HCEC 1CT (cell line): Measurements from ENCODE around the gene B3GLCT.
"Not testable (repeated sequence)": the region's sequence is repeated elsewhere in the genome, so short reads cannot be mapped to it uniquely, and the experiment has no call there.

Experiments
- DNase-seq: peaks from one replicate; pipeline ENCODE4 v3.0.0-alpha.2; 2017

The B3GLCT gene

DNA sequence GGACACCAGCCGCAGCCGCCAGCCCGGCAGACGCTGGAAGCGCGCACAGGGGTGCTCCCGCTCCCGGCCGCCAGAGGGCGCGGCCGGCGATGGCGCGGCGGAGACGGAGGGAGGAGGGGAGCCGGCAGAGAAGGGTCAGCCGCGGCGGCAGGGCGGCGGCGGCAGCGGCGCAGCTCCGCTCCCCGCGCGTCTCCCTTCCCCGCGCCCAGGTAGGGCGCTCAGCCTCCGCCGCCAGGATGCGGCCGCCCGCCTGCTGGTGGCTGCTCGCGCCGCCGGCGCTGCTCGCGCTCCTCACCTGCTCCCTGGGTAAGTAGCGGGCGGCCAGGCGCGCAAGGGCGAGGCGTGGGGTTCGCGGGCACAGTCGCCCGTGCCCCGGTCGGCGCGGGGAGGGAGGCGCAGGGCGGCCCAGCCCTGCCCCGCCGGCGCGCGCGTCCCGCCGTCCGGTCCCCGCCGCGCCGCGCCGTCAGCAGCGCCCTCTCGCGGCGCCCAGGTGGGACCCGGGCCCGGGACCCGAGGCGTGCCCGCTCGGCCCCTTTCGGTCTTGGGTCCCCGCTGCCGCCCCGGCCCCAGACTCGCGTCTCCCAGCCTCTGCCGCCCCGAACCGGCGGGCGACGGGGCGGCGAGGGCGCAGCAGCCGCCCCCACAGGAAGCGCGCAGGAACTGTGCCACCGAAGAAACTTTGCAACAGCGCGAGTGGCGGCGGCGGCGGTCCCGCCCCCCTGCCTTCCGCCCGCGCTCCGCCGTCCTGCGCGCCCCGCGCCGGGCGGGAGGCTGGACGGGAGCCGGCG is at the start of gene B3GLCT:
TSS of gene B3GLCT (plus strand) at position 127 of the 788 bp plus-strand sequence. CDS start at position 237, 110 bp downstream.
- DNase-seq = peak; percentile 79

DNA sequence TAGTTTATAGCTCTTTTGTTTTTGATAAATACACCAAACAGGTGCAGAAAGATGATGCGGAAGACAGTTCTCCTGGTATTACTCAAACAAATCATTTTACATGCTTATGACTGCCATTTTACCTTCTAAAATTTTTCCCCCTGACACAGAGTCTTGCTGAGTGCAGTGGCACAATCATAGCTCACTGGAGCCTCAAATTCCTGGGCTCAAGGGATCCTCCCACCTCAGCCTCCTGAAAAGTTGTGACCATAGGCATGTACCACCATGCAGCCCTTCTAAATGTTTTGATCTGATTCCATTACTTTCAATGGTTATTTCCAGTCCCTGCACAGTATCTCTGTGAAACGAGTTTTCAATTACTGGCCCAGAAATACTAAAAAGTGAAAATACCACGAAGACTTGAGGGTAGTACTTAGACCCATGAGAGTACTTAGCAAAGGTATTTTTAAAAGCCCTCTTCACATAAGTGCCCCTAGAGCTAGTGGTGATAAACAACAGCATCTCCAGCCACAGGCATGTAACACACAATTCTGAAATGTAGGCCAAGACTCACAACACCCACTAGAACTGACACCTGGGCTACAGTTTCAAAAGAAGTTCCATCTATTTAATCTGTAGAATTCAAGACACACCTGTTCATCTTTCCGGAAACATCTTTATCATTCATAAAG is 49.3 kb upstream of the B3GLCT start:
- DNase-seq = no peak

DNA sequence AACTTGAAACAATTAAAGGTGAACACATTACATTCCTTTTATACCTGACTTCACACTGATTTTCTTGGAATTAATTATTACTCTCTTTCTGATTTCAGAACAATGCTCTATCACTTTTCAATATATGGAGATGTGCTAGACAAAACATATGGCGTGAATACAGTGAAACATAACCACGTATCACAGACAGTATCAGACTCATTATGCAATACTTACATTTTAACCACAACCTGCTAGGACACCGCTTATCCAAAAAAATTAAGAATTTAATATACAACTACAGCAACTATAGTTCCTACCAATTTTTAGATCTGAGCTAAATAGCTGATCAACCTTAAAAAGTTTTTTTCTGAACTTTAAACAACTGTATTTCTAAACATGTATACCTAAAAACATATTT is 47.9 kb upstream of the B3GLCT start:
- no peak for DNase-seq

DNA sequence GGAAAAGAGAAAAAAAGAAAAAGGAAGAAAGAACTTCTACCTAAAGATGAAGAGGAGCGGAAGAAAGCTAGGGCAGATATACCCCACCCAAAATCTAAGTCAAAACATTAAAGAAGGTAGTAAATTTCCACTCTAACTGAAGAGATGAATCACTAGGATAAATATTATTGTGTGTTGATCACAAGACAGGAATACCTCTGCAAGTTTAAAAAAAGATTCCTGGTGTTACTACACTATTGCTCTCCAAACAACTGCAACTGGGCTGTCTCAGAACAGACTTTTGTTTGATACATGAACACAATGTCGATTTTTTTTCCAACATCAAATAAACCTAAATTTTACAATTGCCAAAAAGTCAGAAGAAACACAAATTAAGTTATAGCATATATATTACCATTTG is 44.8 kb upstream of the B3GLCT start:
- peak; percentile 59 for DNase-seq

DNA sequence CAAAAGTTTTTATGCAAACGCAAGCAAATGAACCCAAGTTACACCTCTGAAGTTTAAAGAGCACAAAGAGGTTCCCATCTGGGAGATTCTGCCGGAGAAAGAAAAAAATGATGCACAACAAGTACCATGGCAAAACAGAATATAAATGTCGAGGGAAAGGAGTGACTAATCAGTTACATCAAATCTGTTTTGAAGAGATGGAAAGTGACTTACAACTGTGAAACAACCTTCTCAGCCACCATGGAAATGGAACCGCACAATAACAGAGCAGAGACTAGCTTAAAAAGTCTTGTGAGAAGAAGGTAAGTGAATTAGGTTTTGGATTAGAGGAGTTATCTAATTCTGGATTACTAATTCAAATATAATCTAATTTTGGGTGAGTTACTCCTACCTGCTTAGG is 40.5 kb upstream of the B3GLCT start:
- no peak for DNase-seq

DNA sequence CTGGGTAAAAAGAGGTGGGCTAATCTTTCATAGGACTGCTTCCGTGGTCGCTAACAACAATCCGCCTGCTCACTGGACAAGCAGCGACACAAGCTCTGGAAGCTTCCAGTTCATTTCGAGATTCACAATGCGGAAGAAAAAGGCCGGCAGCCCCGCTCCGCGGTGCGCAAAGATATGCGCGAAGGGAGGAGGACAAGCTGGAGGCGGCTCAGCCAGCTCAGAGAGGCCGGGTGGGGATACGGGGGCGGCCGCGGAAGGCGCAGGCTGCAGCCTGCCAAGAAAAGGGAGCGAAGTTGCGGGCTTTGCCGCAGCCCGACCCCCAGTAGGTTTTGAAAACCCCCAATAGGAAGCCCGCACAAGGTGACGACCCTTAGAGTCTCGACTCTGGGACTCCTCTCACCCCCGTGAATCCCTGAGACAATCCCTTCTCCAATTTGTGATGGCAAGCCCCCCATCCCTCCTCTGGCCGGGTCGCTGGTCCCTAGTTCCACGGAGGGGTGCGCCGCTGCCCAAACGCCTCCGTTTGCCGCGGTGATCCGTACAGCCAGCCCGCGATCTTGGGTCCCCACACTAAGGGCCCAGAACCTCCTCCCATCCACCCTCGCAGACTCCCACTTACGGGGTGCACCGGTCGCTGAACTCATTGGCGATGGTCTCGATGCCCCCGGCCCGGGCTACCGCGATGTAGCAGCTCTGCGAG is 38.8 kb upstream of the B3GLCT start:
- peak; percentile 64 for DNase-seq

DNA sequence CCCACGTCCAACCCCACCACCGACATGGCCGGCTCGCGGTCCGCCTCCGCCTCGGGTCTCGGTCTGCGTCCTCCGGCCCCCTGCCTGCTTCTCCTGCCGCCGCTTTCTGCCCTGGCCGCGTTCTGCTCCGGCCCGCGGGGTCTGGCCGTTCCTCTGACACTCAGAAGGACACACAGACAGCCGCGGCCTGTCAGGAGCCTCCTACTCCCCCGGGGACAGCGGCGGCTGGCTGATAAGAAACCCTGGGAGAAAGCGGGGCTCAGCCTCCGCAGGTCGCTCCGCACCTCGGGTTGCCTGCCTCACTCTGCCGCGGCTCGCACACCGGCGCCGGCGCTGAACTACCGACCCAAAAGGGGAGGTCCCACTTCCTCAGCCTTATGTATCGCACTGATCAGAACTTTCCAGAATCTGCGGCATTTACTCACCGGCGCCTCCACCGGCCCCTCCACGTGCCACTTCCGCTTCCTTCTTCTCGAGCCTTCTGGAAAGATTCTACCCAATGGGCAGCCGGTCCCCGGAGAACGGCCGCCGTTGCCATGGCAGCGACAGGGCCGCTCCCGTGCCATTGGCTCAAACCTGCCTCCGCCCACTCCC is 38.1 kb upstream of the B3GLCT start, which contains the start of gene HSPH1:
TSS of gene HSPH1 (minus strand) at position 348 of the 594 bp plus-strand sequence. CDS start at position 26, 322 bp downstream.
- DNase-seq = peak; percentile 98

DNA sequence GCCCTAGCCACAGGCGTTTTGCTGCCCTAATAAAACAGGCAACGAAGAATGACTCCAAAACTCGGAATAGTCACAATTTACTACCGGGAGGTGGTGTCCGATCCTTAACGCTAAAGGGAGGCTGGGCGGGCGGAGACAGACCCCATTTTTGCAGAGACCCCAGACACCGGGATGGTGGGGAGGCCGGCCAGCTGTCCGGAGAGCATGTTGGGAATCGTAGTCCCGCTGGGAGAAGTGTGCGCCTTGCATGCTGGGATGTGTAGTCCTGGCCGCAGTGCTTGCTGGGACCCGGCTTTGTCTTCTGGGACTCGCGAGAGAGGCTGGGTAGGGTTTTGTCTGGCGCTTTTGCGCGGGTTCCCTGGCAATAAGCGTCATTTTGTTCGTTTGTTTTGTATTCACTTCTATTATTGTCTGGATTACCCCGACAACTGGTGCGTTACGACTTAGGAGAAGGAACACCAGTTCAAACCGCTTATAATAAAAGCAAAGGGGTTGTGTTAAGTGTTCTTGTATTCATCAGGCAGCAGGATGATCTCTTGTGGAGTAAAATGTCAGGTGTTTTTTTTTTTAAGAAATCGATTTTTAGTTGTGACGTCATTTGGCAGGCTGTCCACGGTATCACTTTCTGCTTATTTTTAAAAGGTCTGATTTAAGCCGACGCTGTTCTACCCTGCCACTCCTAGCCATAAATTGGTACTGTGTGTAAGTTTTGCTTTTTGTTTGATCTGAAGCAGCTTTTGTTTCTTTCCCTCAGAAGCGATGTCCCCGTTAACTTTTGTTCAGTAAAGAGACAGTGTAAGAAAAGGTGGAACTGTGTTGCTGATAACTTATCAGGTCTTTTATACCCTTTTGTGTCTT is 37.4 kb upstream of the B3GLCT start:
- DNase-seq = peak; percentile 98

DNA sequence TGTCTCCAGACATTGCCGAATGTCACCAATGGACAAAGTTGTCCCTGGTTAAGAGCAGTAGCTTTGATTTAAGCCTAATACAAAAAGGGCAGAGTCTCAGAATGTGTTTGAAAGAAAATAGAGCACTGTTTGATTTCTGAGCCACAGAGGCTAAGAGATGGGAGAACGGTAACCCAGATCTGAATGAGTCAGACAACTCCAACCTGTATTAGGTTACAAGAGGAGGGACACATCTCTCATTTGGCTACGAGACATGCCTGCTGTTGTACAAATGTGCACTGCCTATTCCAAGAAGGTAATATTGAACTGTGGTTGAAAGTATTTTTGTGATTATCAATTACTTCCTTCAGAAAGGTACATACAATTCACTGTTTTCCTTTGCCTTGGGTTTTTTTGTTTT is 33.2 kb upstream of the B3GLCT start:
- DNase-seq = no peak

DNA sequence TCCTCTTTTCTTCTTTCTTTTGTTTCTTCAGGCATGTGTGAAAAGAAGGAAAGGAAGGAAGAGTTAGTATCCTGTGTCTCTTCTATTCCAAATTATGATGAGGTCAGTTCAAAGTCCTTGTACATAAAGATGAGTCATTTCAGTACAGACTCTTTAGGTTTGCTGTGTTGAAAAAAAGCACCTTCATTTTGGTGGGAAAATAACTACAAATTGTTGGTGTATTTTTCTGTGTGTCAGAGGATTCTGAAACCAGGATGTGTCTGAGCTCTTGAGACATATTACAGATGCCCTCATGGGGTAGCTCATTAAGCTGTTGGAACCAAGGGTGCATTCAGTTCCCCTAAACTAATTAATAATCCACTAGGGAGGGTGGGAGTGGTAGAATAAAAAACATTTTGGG is 32.3 kb upstream of the B3GLCT start:
- peak; percentile 13 for DNase-seq

DNA sequence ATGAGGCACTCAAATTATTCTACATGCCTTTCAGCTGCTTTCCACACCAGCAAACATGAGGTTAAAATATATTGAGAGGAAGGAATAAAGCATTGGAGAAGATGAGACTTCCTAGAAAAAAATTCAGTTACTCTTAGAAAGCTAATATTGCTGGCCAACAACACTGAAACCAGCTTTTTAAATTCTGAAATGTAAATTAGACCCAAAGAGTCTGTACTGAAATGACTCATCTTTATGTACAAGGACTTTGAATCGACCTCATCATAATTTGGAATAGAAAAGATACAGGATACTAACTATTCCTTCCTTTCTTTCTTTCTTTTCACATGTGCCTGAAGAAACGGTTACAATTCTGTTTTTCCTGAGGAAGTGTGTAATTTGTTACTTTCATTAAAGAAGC is 31.6 kb upstream of the B3GLCT start:
- no peak for DNase-seq

DNA sequence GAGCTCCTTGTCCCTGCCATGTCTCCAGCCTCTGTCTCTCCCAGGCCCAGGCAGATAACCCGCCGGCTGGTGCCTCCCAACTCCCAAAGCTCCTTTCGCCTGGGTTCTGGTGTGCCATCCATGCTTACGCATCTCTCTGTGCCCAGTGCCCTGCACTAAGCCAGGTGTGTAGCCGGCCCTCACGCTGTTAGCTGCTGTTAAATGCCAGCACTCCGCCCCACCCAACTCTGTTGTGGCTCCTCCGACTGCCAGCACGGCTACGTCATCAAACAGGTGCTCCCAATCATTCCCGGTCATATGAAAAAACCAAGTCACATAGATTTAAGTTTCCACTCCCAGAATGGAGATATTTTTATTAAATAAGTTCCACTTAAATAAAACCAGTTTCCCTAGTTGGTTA is 31.0 kb upstream of the B3GLCT start:
- DNase-seq = no peak

DNA sequence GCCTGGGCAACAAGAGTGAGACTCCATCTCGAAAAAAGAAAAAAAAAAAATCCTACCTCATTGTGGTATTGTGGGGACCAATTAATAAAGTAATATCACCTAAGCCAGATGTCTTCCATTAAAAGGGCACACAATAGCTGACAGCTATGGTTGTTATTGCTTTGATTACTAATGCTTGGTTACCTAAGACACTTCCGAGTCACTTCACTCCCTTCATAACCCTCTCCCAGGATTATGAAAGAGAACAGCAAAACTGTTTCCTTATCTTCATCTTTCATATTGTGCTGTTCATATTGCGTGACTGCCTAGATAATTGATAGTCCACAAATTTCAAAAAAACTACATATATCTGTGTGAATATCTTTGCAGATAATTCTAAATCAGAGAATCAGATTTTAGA is 27.8 kb upstream of the B3GLCT start:
- DNase-seq = peak; percentile 63

DNA sequence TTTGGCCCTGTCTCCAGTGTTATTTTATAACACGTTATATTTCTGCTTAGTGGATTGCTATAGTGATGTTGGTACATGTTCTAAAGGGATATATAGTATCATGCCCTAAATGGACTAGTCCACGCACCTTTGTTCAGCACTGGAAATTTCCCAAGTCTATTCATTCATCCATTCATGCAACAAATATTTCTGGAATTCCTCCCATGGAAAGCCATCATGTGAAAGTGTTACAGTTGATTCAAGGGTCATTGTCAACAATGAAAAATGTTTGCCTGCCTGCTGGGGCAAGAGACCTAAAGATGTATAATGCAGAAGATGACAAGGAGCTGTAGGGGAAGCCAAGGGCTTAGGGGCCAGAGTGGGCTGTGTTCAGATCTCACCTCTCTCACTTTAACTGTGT is 27.2 kb upstream of the B3GLCT start:
- peak; percentile 90 for DNase-seq

DNA sequence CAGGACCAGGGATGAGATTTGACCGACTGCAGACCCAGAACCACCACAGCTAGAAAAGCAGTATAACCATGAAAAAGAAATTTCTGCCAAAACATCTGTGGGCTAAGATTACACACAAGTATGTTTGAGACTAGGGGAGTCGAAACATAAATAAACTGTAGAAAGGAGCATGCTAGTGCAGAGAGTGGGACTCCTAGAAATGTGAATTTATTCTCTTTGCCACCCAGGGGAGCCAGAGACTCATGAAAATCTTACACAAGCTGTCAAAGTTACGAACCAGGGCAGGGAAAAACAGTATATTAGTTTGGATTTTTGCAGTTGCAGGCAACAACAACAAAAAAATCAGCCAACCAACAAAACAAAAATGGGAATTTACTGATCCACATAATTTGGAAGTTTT is 25.8 kb upstream of the B3GLCT start:
- DNase-seq = peak; percentile 27

DNA sequence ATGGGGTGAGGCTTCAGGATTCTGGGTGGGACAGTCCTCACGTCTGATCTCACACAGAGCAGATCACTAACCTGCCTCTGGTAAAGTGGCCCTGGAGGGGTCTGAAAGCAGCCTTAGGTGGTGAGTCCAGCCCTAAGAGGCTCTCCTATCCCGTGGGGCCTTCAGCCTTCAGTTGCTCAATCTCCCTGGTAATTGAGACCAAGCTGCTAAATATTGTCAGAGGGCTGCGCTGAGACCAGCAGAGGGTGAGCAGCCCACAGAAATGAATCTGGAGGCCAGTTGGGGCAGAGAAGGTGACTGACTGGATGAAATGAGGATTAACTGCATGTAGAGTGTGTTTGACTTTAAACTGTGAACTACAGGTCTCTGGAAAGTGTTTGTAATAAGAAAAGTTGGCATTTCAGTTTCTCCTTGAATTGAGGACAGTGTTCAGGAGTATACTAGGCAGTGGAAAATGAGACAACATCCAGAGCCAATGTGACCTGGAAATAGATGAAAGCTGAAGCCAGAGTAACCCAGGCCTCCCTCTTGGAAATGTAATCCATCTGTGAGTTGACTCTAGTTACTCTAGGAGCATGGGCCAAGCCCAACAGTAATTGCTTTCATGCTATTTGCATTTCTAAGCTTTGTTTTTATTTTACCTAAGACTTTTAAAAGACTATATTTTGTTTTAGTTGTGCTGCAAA is 23.8 kb upstream of the B3GLCT start:
- no peak for DNase-seq

DNA sequence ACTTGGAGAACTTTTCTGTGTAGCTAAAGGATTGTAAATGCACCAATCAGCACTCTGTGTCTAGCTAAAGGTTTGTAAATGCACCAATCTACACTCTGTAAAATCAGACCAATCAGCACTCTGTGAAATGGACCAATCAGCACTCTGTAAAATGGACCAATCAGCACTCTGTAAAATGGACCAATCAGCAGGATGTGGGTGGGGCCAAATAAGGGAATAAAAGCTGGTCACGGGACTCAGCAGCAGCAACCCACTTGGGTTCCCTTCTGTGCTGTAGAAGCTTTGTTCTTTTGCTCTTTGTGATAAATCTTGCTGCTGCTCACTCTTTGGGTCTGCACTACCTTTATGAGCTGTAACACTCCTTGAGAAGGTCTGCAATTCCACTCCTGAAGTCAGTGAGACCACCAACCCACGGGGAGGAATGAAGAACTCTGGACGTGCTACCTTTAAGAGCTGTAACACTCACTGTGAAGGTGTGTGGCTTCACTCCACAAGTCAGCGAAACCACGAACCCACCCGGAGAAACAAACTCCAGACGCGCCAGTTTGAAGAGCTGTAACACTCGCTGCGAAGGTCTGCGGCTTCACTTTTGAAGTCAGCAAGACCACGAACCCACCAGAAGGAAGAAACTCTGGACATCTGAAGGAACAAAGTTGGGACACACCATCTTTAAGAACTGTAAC is 21.8 kb upstream of the B3GLCT start:
- DNase-seq = not testable (repeated sequence)

DNA sequence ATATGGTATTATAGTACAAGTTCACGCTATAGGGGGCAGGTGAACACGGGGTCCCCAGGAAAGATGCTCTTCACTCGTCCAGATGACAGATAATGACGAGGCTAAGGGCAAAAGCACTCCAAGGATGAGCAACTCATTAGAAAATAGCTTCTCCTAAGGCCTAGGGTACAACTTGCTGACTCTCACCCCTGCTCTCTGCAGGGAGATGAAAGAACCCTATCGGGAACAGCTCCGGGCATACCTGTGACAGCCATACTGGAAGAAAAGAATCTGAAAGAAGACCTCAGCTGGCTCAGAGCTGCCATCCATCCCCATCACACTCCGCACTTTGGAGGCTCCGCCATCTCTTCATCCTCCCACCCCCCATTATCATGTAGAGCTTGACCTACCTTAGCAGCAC is 20.5 kb upstream of the B3GLCT start:
- no peak for DNase-seq

DNA sequence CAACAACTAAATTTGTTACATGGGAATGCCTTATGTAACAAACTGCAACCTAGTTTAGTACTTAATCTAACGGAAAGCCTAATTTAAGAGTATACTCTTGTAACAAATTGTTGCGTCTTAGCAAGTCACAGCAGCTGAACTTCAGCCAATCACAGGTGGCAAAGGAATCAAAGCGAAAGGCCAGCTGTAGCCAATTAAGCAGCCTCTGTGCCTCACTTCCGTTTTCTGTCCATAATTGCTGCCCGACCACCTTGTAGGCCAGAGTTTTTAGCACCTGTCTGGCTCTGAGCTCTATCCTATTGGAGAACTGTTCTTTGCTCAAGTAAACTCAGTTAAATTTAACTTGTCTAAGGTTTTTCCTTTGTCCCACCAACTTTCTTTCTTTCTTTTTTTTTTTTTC is 20.0 kb upstream of the B3GLCT start:
- DNase-seq = no peak

DNA sequence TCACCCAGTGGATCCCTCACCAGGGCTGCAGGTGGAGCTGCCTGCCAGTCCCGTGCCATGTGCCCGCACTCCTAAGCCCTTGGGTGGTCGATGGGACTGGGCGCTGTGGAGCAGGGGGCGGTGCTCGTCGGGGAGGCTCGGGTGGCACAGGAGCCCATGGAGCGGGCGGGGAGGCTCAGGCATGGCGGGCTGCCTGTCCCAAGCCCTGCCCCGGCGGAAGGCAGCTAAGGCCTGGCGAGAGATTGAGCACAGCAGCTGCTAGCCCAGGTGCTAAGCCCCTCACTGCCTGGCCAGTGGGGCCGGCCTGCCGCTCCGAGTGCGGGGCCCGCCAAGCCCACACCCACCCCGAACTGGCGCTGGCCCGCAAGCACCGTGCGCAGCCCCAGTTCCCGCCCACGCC is 16.8 kb upstream of the B3GLCT start:
- no peak for DNase-seq

DNA sequence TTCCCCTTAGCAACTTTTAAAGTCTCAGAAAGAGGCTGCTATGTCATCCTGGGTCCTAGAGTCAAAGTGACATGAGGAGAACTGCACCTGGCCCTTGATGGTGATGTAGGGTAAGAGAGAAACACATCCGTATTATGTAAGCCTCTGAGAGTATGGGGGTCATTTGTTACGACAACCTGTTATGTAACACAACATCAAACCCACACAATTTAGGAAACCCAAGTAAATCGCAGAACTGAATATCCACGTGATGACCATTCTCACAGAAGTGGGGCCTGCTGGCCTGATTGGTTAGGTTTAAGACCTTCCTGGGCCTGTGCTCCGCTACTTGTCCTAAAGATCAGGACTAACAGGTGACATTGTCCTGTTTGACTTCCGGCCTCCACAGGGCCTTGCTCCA is 15.3 kb upstream of the B3GLCT start:
- DNase-seq = no peak
